OCI-LY3 (cell line): ENCODE results near the gene LRRC75B.

ENCODE experiments used
- EZH2phosphoT487 ChIP-seq: fragments of 200-600 bp; shearing (Covaris generic); IDR thresholded peaks from 2 replicates; pipeline ENCODE4 v1.6.1; 2018; ENCODE audit warnings: antibody characterized with exemption, mixed run types, low read depth
- TF ChIP-seq, protein P1 (sequence below): fragments of 200-600, 300-600 bp; sonication (generic); IDR thresholded peaks from 2 replicates; pipeline ENCODE4 v1.5.1; 2014; ENCODE audit warnings: antibody characterized with exemption, low read length, low read depth

DNA sequence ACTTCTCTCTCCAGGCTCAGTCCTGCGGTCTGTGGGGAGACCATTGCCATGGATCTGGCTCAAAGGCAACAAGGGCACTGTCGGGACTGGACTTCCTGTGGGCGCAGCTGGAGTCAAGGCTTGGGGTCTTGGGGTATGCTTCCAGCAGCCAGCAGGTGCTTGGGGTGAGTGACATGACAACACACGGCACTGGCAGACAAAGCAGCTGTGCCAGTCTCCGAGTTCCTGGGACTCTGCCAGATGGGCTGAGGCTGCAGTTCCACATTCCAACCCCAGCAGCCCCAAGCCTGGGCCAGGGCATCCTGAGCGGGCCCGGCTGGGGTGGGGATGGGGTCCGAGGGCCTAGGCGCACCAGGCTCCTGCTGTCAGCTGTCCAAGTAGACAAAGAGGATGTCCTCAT, 50.2 kb downstream of the LRRC75B start:
- no peak for TF ChIP-seq EZH2phosphoT487
- TF ChIP-seq, protein P1, sequence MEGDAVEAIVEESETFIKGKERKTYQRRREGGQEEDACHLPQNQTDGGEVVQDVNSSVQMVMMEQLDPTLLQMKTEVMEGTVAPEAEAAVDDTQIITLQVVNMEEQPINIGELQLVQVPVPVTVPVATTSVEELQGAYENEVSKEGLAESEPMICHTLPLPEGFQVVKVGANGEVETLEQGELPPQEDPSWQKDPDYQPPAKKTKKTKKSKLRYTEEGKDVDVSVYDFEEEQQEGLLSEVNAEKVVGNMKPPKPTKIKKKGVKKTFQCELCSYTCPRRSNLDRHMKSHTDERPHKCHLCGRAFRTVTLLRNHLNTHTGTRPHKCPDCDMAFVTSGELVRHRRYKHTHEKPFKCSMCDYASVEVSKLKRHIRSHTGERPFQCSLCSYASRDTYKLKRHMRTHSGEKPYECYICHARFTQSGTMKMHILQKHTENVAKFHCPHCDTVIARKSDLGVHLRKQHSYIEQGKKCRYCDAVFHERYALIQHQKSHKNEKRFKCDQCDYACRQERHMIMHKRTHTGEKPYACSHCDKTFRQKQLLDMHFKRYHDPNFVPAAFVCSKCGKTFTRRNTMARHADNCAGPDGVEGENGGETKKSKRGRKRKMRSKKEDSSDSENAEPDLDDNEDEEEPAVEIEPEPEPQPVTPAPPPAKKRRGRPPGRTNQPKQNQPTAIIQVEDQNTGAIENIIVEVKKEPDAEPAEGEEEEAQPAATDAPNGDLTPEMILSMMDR: no peak
